Cardiac fibroblast (primary cell): ENCODE results near the gene PPP1CA.
A peak's percentile ranks its signal among the peaks of the same experiment; 100 is the strongest.
"Not testable (repeated sequence)": the region's sequence is repeated elsewhere in the genome, so short reads cannot be mapped to it uniquely, and the experiment has no call there.

Source experiments
- DNase-seq, 2 donors: peaks; one replicate each; pipeline versions ENCODE4 v3.0.0 to v3.0.0-alpha.2; 2010; ENCODE audit warnings: low read depth in 2 of 2
- H3K4me3 ChIP-seq, 2 donors: replicated peaks in 1 of 2; 1 replicate in 1 of 2; 2 replicates in 1 of 2; pipeline ENCODE4 v1.5.1; 2011; ENCODE audit warnings: low read depth in 2 of 2, low read length in 2 of 2, mild to moderate bottlenecking in 2 of 2, moderate library complexity in 1 of 2
- TF ChIP-seq, protein P1 (sequence below): IDR thresholded peaks from one replicate; pipeline ENCODE4 v1.5.1; 2011; ENCODE audit warnings: low read depth, mild to moderate bottlenecking, low read length, inconsistent platforms

Gene PPP1CA

DNA sequence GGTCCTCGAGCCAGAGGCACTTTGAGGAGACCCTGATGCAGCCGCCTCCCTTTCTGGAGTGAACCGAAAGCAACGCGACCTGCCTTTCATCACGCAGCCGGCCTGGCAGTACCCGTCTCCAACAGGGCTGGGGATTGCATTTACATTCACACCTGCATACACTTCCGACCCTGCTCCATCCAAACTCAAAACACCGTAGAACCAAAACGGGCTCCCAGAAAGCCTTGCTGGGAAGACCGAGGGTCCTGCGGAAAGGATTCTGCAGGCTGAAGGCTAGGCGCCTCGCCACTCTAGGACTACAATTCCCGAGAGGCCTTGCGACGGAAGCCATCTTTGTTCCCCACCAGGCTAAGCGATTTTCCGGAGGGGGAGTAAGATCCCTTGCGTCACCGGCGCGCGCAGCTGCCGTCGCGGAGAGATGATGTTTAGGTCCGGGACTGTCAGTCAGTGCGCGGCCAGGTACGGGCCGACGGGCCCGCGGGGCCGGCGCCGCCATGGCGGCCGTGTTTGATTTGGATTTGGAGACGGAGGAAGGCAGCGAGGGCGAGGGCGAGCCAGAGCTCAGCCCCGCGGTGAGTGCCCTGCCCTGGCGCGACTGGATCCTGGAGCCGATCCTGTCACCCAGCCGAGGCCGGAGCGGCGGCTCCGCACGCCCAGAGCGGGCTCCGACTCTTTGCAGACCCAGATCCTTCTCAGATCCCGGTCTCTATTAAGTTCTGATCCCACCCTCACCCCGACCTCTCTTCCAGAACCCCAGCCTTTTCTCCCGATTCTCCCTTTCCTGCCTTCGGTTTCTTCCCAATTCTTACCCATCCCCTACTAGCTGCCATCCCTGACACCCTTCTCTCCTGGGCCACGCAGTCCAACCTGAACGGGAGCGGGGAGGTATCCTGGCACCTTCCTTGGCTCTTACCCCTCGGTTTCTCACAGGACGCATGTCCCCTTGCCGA is 26.7 kb upstream of the PPP1CA start, which contains the start of gene RPS6KB2:
RPS6KB2 (plus strand) TSS at position 443 of the 950 bp plus-strand sequence; CDS start at position 495, 52 bp downstream.
- TF ChIP-seq, protein P1, sequence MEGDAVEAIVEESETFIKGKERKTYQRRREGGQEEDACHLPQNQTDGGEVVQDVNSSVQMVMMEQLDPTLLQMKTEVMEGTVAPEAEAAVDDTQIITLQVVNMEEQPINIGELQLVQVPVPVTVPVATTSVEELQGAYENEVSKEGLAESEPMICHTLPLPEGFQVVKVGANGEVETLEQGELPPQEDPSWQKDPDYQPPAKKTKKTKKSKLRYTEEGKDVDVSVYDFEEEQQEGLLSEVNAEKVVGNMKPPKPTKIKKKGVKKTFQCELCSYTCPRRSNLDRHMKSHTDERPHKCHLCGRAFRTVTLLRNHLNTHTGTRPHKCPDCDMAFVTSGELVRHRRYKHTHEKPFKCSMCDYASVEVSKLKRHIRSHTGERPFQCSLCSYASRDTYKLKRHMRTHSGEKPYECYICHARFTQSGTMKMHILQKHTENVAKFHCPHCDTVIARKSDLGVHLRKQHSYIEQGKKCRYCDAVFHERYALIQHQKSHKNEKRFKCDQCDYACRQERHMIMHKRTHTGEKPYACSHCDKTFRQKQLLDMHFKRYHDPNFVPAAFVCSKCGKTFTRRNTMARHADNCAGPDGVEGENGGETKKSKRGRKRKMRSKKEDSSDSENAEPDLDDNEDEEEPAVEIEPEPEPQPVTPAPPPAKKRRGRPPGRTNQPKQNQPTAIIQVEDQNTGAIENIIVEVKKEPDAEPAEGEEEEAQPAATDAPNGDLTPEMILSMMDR, result no peak
- DNase-seq, result peak; percentile 98
- H3K4me3 ChIP-seq, result peak within 1 kb of the TSS; percentile 91 to 95

DNA sequence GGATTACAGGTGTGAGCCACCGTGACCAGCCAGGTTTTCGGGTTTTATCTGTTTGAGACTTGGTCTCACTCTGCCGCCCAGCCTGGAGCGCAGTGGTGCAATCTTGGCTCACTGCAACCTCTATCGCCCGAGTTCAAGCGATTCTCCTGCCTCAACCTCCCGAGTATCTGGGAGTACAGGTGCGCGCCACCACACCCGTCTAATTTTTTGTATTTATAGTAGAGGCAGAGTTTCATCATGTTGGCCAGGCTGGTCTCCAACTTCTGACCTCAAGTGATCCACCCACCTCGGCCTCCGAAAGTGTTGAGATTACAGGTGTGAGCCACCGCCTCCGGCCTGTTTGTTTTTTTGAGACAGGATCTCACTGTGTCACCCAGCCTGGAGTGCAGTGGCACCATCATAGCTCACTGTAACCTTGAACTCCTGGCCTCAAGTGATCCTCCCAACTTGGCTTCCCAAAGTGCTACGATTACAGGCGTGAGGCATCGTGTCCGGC is 25.8 kb upstream of the PPP1CA start:
- not testable (repeated sequence) for DNase-seq
- H3K4me3 ChIP-seq, result peak overlapping the region; percentile 91 to 95

DNA sequence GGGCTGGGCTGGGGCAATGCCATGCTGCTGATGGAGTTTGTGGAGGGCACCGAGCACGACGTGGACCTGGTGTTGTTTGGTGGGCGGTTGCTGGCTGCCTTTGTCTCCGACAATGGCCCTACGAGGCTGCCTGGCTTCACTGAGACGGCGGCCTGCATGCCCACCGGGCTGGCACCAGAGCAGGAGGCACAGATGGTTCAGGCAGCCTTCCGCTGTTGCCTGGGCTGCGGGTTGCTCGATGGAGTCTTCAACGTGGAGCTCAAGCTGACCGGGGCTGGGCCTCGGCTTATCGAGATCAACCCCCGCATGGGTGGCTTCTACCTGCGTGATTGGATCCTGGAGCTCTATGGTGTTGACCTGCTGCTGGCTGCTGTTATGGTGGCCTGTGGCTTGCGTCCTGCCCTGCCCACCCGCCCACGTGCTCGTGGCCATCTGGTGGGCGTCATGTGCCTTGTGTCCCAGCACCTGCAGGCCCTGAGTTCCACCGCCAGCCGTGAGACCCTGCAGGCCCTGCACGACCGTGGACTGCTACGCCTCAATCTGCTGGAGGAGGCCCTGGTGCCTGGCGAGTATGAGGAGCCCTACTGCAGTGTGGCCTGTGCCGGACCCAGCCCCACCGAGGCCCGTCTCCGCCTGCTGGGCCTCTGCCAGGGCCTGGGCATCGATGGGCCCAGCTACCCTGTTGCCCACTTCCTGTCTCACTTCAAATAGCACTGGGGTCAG is 22.4 kb upstream of the PPP1CA start:
- TF ChIP-seq, protein P1, result no peak
- no peak overlapping the region for H3K4me3 ChIP-seq
- no peak for DNase-seq

DNA sequence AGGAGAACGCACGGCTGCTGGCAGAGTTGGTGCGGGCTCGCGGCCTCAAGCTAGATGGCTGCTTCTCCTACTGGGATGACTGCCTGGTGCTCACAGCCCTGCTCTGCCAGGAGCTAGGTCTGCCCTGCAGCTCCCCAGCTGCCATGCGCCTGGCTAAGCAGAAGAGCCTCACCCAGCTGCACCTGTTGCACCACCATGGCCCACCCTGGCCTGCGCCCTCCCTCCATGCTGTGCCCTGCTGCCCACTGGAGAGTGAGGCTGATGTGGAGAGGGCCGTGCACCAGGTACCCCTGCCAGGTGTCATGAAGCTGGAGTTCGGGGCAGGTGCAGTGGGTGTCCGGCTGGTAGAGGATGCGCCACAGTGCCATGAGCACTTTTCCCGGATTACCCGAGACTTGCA is 21.8 kb upstream of the PPP1CA start:
- TF ChIP-seq, protein P1, result no peak
- H3K4me3 ChIP-seq, result no peak overlapping the region
- DNase-seq, result no peak

DNA sequence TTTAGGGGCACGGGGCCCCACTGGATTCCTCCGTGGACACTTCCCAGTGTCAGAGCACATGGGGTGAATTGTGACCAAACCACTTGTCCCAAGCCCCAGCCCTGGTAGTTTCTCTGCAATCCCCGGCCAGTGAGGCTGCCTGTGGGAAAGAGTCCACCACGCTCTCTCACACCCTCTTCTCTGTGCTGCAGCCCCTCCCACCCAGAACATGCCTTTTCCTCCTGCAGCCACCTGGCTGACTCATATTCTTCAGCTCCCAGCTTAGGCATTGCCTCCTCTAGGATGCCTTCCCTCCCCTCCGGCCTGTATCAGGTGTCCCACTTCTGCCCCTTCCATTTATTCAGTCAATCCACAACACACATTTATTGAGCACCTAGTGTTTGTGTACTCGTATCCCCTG is 21.2 kb upstream of the PPP1CA start:
- H3K4me3 ChIP-seq, result no peak overlapping the region
- no peak for DNase-seq
- TF ChIP-seq, protein P1, result no peak

DNA sequence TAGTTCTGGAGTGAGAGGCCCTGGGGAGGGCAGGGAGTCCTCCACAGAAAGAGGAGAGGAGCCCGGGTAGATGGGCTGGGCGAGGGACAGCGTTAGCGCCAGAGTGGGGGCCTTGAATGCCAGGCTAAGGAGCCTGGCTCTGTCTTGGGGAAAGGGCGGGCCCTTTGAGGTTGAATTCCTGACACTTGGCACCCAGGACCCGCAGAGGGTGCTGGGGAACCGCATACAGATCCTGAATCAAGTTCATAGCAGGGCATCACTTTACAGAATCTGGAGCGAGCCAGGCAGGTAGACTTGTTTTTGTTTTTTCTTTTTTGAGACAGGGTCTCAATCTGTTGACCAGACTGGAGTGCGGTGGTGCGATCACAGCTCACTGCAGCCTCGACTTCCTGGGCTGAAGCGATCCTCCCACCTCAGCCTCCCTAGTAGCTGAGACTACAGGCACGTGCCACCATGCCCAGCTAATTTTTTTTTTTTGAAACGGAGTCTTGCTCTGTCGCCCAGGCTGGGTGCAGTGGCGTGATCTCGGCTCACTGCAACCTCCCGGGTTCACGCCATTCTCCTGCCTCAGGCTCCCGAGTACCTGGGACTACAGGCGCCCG is 19.9 kb upstream of the PPP1CA start:
- H3K4me3 ChIP-seq, result peak overlapping the region; percentile 17 to 24
- TF ChIP-seq, protein P1, result no peak
- no peak for DNase-seq
